ENCODE data around the gene TNFRSF11A.

Gene TNFRSF11A

DNA sequence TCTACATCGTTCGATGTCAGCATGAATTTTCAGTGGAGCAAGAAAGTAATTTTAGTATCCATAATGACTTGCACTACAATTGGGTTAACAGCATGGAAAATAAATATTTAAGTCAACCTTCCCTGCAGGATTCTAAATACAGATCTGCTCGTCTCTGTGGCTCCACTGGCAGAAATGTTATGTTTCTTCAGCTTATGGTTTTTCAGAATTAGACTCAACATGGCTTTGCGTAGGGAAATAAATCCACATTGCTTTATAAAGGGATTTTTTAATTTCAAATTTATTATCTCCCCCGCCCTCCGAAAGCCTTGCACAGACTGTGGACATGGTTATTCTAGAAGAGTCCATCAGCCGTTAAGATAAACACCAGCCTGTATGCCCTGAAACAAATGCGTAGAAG is 18.2 kb downstream of the TNFRSF11A start:
- DNase-seq (ENCODE audit: low read depth in 2 of 3, low spot score in 1 of 3), result no peak

DNA sequence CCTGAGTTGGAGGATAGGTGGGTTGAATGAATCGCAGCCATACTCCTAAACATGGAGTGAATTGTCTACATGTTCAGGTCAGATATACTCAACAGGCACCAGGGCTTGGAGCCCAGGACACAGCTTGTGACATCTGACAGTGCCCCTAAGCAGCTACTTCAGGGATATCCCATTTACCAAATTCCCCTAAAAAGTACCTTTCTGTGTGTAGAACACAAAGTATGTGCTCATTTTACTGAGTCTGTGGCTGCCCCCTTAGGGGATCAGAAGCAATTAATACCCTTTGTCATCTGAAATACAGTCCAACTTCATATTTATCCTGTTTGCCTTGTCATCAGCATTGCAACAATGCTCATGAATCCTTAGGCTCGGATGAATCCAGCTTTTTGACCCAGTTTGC is 20.8 kb downstream of the TNFRSF11A start:
- no peak for DNase-seq (ENCODE audit: low read depth in 2 of 3, low spot score in 1 of 3)

DNA sequence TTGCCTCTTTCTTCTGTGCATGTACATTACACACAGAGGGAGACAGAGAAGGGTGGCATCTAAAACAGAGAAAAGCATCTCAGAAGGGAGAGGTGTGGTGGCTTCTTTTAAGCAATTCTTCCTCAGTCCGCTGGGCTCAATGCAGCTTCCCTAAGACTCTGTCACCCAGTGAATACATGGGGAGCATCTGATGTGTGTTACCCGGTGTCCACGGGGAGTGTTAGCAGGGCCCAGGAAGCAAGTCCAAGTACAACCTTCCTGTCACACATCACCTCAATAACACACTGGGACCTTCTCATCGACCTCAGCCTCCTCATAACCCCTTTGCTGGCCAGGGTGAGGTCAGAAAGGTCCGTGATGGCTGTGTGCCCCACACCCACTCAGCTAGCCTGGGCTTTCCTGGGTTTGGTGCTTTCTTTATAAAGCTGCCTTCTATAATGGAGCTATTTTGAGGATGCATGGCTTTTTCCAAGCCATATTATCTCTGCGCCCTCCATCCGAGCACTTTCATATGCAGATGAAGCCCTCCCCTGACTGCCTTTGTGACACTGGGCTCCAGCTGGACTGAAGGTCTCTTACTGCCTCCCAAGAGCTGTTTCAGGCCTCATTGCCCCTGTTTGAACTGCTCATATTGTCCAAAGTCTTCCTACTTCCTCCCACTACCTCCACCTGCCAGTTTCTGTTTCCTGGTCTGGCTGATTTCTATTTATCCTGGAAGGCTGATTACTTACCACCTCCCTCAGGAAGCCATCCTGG is 21.4 kb downstream of the TNFRSF11A start:
- no peak for DNase-seq (ENCODE audit: low read depth in 2 of 3, low spot score in 1 of 3)

DNA sequence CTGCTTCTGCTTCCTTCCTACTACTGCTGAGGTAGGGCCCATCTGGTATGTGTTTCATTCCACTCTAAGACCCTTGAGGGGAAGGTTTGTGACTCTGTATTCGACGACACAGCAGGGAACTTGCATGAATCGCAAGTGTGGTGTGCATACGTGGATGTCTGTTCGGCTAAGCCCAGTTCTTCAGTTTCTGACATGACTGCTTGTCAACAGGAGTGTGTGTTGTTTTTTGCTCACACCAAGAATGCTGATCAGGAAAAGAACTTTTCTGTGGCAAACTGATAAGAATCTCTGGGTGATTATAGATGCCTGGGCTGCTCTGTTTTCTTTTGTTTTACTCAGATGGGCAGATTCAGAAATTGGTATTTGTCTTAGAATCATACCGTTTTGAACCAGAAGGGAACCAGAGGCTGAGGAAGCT is 22.0 kb downstream of the TNFRSF11A start:
- no peak for DNase-seq (ENCODE audit: low read depth in 2 of 3, low spot score in 1 of 3)

DNA sequence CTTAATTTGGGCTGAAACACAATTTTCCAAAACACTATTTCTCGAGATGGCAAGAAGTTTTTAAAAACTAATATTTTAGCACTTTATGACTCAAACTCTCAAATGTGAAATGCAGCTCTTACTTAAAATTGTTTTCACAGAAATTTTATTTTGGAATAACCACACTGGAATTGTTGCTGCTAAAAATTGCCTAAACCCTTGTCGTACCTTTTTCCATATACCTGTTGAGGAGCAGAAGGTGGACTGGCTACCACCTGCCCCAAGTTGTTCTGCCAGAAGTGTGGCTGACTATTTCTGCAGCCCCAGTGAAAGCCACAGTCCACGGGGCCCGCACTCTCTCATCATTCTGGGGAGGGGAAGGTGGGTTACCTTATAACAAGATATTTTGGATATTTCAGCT is 23.4 kb downstream of the TNFRSF11A start:
- DNase-seq (ENCODE audit: low read depth in 2 of 3, low spot score in 1 of 3), result no peak

DNA sequence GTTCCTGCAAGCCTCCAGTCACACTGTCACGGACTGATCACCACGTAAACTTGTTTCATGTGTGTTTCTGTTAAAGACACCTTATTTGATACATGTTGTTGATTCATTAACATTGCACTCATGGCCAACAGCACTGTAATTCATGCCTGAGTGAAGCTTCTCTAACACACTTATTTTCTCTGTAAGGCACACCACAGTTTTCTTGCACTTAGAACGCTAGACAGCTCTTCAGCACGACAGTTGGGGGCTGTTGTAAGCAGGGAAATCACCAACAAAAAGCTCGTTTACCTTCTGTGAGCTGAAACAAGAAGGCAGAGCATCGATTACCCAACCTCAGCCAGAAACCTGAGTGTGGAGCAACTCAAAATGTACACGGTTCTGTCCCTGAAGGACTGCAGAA is 28.1 kb downstream of the TNFRSF11A start:
- no peak for DNase-seq (ENCODE audit: low read depth in 2 of 3, low spot score in 1 of 3)

DNA sequence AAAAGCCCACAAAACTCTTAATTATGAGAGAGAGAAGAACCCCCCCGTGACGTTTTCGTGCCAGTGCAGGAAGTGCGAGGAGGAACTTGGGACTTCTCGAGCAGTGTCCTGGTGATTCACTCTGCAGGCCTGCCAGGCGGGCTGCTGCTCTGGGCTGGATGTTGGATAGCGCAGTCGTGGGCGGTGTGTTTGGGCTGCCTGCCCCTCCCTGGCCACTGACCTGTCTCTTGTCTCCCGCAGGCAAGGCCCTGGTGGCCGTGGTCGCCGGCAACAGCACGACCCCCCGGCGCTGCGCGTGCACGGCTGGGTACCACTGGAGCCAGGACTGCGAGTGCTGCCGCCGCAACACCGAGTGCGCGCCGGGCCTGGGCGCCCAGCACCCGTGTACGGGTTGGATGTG is 29.0 kb downstream of the TNFRSF11A start:
- no peak for DNase-seq (ENCODE audit: low read depth in 2 of 3, low spot score in 1 of 3)

DNA sequence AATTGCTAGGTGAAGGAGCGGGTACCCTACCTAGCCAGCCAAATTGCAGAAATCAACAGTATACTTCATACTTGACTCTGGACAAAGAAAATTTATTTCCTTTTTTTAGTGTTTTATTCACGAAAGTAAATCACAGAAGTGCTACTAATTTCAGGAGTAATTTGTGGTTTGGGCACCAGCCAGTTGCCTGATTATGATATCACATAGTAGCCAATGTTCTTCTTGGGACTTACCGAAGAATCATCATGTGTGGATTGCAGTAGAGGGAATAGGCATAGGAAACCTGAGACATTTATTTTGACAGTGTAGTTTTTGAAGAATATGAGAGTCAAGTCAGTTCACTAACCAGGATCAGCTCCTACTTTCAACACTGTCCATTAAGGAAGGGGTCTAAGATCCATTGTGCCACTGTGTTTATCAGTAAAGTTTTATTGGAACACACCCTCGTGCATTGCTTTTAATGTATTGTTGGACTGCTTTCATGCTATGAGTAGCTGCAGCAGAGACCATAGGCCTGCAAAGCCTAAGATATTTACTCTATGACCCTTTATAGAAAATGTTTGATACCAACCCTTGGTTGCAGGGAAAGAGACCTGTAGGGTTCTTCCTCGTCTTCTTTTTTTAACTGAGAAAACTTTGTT is 32.1 kb downstream of the TNFRSF11A start:
- no peak for DNase-seq (ENCODE audit: low read depth in 2 of 3, low spot score in 1 of 3)

DNA sequence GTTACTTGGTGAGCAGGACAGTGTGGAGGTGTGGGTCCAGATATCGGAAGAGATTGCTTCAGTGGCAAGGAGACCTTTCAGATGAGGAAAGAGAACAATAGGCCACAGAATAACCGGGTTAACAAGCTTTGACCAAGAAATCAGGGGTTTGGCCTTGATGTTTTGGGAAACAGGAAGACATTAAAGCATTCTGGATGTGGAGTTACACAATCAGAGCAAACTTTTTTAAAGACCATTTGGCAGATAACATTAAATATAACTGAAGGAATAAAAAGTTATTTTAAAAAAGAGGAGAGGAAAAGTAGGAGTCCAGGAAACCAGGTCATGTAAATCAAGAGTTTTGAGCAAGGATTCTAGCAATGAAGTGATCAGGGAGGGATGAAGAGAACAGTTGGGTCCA is 35.7 kb downstream of the TNFRSF11A start:
- DNase-seq (ENCODE audit: low read depth in 2 of 3, low spot score in 1 of 3), result no peak

DNA sequence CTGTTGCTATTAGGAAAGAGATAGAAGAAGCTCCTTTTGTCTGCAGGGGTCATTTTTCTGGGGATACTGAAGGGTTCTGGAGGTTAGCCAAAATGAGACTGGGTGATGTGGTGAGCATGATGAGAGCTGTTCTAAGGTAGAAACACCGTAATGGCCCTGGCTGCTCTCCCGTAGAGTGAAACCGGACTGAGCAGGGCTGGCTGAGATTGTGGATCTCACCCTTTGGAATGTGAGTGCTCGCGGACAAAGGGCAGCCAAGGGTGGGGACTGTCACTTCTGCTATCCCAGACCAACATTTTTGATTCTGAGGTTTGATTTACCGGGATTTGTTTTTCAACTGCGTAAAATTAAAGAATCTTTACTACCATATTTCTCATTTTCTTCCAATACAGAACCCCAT is 36.2 kb downstream of the TNFRSF11A start:
- DNase-seq (ENCODE audit: low read depth in 2 of 3, low spot score in 1 of 3), result no peak

DNA sequence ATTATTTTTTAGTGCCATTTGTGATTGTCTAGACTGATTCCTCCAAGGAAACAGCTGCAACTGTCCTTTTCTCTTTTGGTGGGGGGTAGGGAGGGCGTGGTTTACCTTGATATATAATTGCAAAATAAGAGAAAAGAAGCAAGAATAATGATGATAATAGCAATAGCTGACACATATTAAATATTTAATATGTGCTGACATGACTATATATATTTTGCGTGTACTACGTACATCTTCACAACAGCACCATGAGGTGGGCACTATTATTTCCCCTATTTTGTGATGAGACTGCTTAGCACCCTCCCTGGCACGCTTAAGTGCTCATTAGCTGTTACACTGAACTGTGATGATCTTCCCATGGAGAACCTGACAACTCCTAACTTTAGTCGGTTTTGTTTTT is 39.4 kb downstream of the TNFRSF11A start:
- no peak for DNase-seq (ENCODE audit: low read depth in 2 of 3, low spot score in 1 of 3)

DNA sequence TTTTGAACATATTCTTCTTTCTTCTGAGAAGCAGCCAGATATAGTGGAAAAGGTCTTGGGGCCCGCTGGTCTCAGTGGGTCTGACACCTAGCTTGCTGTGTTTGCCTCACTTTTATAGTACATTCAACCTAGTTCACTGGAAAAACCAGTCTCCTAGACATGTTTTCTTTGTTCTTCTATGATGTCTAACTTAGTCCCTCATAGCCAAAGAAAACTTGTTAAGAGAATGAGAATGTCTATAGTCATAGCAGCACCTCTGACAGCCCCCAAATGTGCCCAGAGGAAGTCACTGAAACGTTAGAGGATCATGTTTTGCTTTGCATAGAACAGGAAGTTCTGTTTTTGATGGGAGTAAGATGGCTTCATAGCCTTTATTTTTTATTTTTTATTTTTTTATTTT is 40.3 kb downstream of the TNFRSF11A start:
- DNase-seq (ENCODE audit: low read depth in 2 of 3, low spot score in 1 of 3), result no peak

DNA sequence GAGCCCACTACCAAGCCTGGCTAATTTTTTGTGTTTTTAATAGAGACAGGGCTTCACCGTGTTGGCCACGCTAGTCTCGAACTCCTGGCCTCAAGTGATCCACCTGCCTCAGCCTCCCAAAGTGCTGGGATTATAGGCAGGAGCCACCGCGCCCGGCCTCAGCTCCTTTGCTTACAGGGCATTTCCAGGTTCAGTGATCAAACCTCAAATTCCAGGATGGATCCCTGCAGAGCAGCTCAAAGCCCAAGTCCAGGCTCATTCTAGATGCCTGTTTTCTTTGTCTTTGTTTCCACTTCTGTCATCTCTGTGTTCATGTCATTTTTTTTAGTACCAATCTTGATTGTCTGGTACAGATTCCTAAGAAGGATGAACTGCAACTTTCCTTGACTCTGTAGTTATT is 41.9 kb downstream of the TNFRSF11A start:
- DNase-seq (ENCODE audit: low read depth in 2 of 3, low spot score in 1 of 3), result no peak

DNA sequence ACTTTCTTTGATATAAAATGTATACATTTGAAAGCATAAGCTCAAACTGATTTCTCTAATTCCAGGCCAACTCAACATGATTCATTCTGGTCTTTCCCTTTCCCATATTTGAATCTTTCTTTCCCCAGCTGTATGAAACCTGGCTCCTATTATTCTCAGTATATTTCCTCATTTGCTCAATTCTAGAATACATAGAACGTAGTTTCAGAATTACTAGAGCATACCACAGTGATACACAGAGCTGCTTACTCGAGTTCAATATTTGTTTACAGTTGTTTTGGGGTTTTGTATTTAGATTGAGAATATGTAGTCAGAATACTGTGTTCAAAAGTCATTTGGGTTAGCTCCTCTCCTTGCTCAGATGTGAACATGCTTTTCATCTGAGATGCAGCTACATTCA is 43.0 kb downstream of the TNFRSF11A start:
- DNase-seq (ENCODE audit: low read depth in 2 of 3, low spot score in 1 of 3), result no peak

DNA sequence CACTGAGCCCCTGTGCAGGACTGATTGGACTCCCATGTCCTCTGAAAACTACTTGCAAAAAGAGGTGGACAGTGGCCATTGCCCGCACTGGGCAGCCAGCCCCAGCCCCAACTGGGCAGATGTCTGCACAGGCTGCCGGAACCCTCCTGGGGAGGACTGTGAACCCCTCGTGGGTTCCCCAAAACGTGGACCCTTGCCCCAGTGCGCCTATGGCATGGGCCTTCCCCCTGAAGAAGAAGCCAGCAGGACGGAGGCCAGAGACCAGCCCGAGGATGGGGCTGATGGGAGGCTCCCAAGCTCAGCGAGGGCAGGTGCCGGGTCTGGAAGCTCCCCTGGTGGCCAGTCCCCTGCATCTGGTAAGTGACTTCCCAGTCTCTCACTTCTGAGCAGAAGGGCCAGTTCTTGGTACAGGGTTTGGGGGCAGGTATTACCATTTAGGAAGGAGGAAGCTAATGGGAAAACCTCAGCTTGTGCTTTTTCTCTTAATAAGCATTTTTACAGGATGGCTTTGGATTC is 44.1 kb downstream of the TNFRSF11A start:
- DNase-seq (ENCODE audit: low read depth in 2 of 3, low spot score in 1 of 3), result no peak

DNA sequence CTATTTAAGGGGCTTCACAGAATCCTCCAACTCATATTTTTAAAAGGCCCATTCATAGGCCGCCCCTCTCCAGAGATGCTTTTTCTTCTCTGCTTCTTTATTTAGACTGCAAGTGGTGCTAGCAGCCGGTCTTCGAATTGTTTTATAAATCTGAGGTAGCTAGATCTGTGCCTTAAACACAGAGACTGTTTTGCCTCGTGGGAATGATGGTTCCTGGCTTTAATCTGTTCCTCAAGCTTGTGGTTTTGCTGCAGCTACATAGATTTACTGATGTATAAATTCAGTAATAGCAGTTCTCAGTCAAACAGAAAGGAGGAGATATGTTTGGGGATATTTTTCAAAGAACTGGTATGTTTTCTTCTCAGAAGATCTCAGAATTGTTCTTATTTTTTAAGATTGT is 45.3 kb downstream of the TNFRSF11A start:
- no peak for DNase-seq (ENCODE audit: low read depth in 2 of 3, low spot score in 1 of 3)

DNA sequence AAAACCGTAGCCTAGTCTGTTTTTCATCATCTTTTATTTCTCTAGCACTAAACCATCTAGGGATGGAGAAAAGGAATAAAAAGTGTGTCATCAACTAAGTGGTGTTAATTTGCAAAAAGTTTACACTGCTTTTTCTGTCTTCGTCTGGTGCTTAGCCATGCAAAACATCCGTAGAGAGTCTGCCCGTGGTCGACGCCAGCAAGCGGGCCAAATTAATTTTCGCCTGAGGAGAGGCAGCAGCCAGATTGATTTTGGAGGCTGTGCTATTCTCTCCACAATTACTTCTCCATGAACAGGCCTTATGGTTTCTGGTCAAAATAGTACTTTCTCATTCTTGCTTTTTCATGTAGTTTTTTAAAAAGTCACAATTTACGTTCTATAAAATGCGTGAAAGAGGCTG is 46.3 kb downstream of the TNFRSF11A start:
- DNase-seq (ENCODE audit: low read depth in 2 of 3, low spot score in 1 of 3), result no peak

DNA sequence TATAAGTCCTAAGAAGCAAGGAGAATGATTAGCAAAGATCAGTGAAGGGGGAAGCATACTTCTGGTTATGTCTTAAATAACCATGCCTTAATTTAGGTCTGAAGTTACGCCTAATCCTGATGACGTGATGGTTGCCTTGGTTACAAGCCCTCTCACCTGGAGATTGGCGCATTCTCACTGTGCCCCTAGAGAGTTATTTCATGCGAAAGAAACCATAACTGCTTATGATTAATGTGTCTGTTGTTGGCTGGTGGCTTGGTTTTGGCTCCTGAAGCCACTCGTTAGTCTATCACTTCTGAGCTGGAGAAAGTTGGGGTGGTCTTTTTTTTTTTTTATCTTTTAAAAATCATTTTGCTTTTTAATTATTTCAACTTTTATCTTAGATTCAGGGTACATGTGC is 47.0 kb downstream of the TNFRSF11A start:
- DNase-seq (ENCODE audit: low read depth in 2 of 3, low spot score in 1 of 3), result no peak

DNA sequence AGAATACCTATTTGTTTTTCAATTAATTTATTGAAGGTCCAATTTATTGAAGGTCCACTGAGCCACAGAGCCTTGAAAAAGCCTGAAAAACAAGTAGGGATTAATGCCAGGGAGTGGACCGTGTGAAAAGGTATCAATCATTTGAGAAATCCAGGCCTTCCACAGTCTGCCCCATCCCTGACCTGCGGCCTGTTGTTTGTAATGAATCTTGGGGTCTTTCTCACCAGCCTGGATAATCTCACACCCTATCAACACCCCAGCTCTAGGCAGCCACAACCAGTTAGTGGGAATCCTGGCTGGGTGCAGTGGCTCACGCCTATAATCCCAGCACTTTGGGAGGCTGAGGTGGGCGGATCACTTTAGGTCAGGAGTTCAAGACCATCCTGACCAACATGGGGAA is 47.8 kb downstream of the TNFRSF11A start:
- no peak for DNase-seq (ENCODE audit: low read depth in 2 of 3, low spot score in 1 of 3)

DNA sequence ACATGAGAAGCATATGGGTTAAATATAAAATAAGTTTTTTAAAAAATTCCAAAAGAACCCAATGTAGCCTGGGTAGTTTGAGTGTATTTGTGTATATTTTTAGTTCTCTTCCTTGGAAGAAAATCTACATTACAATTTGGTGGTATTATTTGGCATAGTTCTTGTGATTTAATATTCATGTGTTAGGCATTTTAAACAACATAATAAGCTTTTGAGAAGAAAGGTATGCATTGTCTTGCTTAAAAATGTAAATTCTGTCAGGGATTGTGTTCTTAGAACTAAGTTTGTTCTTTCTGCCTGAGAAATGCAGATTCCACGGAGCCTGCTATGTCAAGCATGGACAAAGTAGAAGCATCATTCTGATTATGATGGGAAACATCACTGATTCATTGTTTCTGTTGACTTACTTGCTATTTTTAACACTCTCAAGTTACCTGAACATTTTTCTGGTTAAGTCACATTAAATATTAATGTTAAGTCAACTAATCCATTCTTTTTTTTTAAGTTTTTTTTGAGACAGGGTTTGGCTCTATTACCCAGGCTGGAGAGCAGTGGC is 49.4 kb downstream of the TNFRSF11A start:
- no peak for DNase-seq (ENCODE audit: low read depth in 2 of 3, low spot score in 1 of 3)

DNA sequence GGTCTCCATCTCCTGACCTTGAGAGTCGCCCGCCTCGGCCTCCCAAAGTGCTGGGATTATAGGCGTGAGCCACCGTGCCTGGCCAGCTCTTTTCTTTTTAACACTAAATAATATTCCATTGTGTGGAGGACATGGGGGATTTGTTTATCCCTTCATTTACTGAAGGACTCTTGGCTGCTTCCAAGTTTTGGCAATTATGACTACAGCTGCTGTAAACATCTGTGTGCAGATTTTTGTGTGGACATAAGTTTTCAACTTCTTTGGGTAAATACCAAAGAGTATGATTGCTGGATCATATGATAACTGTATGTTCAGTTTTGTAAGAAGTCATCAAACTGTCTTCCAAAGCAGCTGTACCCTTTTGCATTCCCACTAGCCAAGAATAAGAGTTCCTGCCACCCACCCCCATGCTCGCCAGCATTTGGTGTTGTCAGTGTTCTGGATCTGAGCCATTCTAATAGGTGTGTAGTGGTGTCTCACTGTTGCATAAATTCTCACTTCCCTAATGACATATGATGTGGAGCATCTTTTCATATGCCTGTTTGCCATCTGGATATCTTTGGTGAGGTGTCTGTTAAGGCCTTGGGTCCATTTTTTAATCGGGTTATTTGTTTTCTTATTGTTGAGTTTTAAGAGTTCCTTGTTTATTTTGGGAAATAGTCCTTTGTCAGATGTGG is 52.2 kb downstream of the TNFRSF11A start:
- no peak for DNase-seq (ENCODE audit: low read depth in 2 of 3, low spot score in 1 of 3)

DNA sequence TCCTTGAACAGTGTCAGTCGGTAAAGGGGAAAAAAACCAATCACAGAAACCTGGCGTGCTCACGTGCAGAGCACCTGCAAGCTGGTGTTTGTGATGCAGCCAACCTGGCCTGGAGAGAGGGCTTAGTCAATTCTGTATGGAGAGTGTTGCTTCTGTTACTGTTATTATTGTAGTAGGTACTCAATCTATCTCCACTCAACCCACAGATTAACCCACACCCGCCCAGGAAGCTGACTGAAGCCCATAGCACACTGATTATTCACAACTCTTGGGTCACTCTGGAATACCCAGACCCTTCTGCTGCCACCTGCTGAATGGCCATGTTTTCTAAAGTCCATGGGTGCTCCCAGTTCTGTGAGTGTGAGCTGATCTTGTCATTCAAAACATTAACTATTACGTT is 53.9 kb downstream of the TNFRSF11A start:
- no peak for DNase-seq (ENCODE audit: low read depth in 2 of 3, low spot score in 1 of 3)
